Sigmoid colon (tissue), 4 donors: Measurements from ENCODE around the gene CD80.

Experiments used
- EP300 ChIP-seq, 4 donors: sonication (generic); formaldehyde crosslinking; IDR thresholded peaks; one replicate each; pipeline ENCODE4 v1.6.1; 2017; ENCODE audit warnings: antibody characterized with exemption in 4 of 4
- POLR2A ChIP-seq, 2 donors: fragments of 450-650 bp; IDR thresholded peaks; one replicate each; pipeline ENCODE4 v1.6.1; 2016; ENCODE audit warnings: antibody characterized with exemption in 2 of 2, mild to moderate bottlenecking in 2 of 2, moderate library complexity in 2 of 2
- POLR2AphosphoS5 ChIP-seq, 4 donors: sonication (generic); formaldehyde crosslinking; IDR thresholded peaks; one replicate each; pipeline ENCODE4 v1.6.1; 2017; ENCODE audit warnings: antibody characterized with exemption in 4 of 4
- TF ChIP-seq, protein P1 (sequence below), 4 experiments: fragments of 450-650 bp in 3 of 4; fragments of 200-600 bp in 1 of 4; IDR thresholded peaks; one replicate each; pipeline ENCODE4 v1.5.1; 2016 to 2019; ENCODE audit warnings: antibody characterized with exemption in 4 of 4, mild to moderate bottlenecking in 3 of 4, moderate library complexity in 2 of 4

GRCh38 chr3:119551598-119551997 is 7.8 kb downstream of the CD80 start:
- TF ChIP-seq EP300 (IDR thresholded peaks at IDR 0.05) (no peak), POLR2A (IDR thresholded peaks at IDR 0.05) (no peak), POLR2AphosphoS5 (IDR thresholded peaks at IDR 0.05) (no peak)
- TF ChIP-seq, protein P1, sequence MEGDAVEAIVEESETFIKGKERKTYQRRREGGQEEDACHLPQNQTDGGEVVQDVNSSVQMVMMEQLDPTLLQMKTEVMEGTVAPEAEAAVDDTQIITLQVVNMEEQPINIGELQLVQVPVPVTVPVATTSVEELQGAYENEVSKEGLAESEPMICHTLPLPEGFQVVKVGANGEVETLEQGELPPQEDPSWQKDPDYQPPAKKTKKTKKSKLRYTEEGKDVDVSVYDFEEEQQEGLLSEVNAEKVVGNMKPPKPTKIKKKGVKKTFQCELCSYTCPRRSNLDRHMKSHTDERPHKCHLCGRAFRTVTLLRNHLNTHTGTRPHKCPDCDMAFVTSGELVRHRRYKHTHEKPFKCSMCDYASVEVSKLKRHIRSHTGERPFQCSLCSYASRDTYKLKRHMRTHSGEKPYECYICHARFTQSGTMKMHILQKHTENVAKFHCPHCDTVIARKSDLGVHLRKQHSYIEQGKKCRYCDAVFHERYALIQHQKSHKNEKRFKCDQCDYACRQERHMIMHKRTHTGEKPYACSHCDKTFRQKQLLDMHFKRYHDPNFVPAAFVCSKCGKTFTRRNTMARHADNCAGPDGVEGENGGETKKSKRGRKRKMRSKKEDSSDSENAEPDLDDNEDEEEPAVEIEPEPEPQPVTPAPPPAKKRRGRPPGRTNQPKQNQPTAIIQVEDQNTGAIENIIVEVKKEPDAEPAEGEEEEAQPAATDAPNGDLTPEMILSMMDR (IDR thresholded peaks at IDR 0.05) = no peak
